Activated B cell treated with CpG ODN at 0.5 μM for 24 hours (primary cell): ENCODE data around the gene XYLT1. TPM values are rescaled to one million over a fixed set of nuclear protein-coding genes. Genes with fewer than 3 reads are reported as not detected.

Experiments used
- ATAC-seq: fragments of 200-7000 bp; cut with Tn5 transposase; one replicate; pipeline ENCODE4 v1.10.0; 2021; ENCODE audit warnings: low read depth, mild to moderate bottlenecking, moderate library complexity
- CTCF ChIA-PET: fragments of 350-600 bp; sonication (Branson Sonifier 250); formaldehyde crosslinking; loops from one replicate; lab custom pipeline; 2021; ENCODE audit warnings: antibody characterized with exemption; lab: Charles Lee
- POLR2A ChIA-PET: fragments of 350-600 bp; sonication (Branson Sonifier 250); formaldehyde crosslinking; loops from one replicate; lab custom pipeline; 2021; ENCODE audit warnings: antibody characterized with exemption; lab: Charles Lee
- DNase-seq: peaks from one replicate; pipeline ENCODE4 v3.0.0; 2022
- H3K27ac Mint-ChIP-seq: one replicate; pipeline ENCODE4 v1.8.0; 2020; ENCODE audit warnings: mixed read lengths
- H3K27me3 Mint-ChIP-seq: one replicate; pipeline ENCODE4 v1.8.0; 2021; ENCODE audit warnings: mixed read lengths
- H3K36me3 Mint-ChIP-seq: one replicate; pipeline ENCODE4 v1.8.0; 2021; ENCODE audit warnings: low read depth, mixed read lengths
- H3K4me1 Mint-ChIP-seq: one replicate; pipeline ENCODE4 v1.8.0; 2021; ENCODE audit warnings: mixed read lengths
- H3K4me3 Mint-ChIP-seq: one replicate; pipeline ENCODE4 v1.8.0; 2020; ENCODE audit warnings: mild to moderate bottlenecking, mixed read lengths
- H3K9me3 Mint-ChIP-seq: one replicate; pipeline ENCODE4 v1.8.0; 2020; ENCODE audit warnings: mixed read lengths
- intact Hi-C: fragments of 100-400 bp; cut with micrococcal nuclease; formaldehyde crosslinking; loops from one replicate; pipeline ENCODE4 v1.15.1; 2024
- total RNA-seq: library from RNA; stranded (reverse); gene quantifications from 2 replicates; pipeline ENCODE4 v1.2.3, GENCODE V29; 2022
- TF ChIP-seq, protein P1 (sequence below): fragments of 200-600 bp; IDR thresholded peaks from one replicate; pipeline ENCODE4 v1.8.0; 2022; ENCODE audit warnings: antibody characterized with exemption, mild to moderate bottlenecking

The XYLT1 gene
- total RNA-seq, 1 donor from 2014 or later, result 17.0 TPM

DNA sequence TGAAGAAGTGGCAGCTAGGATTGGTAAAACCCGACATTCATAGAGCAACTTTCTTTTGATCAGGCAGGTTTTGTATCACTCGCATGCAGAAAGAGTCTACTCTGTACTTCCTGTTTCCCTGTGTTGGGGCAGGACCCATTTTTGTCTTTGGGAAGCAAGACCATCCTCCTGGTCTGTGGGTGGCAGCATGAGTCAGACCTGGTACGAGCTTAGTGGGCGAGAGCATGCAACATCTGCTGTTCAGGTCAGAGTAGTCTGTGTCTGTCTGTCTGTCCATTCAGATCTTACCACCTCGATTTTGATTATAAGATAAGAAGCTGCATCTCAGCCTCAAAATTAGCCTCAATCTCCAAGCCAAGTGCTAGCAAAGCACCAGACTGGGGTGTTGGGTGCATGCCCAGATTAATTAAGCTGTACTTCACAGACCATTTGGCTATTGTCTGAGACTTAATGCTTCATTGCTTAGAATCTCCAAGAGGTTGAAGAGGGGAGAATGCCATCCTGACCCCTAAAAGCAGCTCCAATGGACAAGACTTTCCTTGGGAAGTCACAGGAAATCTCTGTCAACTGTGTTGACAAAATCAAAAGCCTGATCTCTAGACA, 110.9 kb downstream of the XYLT1 start:
- peak; percentile 68 for ATAC-seq
- Mint-ChIP-seq H3K9me3 (no peaks in the 10 kb centered on the region), H3K27me3 (no peaks in the 10 kb centered on the region), H3K4me1 (peaks cover 67% of the 10 kb centered on the region), H3K4me3 (peak overlapping the region; percentile 12), H3K27ac (peak overlapping the region; percentile 62), H3K36me3 (peaks cover 13% of the 10 kb centered on the region)
- ChIA-PET POLR2A (interaction anchor here (0.7 to 2.5 kb wide), 6 partner anchors 9 to 58 kb away, joined by 3 to 12 read pairs (median 6); no protein-coding TSS in a partner anchor), CTCF (interaction anchor here (0.6 to 1.5 kb wide), 3 partner anchors 49 to 231 kb away, joined by 3 to 4 read pairs (median 3); no protein-coding TSS in a partner anchor)
- intact Hi-C loops, result loop anchor here (1.0 kb wide), 1 partner anchor 9 kb away; no protein-coding TSS in a partner anchor
- TF ChIP-seq, protein P1, sequence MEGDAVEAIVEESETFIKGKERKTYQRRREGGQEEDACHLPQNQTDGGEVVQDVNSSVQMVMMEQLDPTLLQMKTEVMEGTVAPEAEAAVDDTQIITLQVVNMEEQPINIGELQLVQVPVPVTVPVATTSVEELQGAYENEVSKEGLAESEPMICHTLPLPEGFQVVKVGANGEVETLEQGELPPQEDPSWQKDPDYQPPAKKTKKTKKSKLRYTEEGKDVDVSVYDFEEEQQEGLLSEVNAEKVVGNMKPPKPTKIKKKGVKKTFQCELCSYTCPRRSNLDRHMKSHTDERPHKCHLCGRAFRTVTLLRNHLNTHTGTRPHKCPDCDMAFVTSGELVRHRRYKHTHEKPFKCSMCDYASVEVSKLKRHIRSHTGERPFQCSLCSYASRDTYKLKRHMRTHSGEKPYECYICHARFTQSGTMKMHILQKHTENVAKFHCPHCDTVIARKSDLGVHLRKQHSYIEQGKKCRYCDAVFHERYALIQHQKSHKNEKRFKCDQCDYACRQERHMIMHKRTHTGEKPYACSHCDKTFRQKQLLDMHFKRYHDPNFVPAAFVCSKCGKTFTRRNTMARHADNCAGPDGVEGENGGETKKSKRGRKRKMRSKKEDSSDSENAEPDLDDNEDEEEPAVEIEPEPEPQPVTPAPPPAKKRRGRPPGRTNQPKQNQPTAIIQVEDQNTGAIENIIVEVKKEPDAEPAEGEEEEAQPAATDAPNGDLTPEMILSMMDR, result no peak
- no peak for DNase-seq

DNA sequence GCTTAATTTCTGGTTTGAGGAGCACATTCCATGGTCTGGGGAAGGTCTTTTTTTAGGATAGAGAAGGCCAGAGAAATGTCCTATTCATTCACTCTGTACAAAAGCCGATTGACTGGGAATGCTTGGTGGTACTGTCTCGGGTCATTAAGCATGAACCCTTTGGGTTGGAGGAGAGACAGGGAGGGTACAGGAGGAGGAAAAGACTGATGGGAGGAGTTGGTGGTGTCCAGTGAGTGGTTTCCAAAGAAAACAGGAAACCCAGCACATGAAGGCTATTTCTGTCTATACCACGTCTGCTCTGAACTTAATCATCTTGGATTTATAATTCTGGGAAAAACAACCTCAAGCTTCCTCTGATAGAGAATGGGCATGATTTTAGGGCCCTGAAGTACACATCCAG, 111.9 kb downstream of the XYLT1 start:
- intact Hi-C loops, result loop anchor here (1.0 kb wide), 1 partner anchor 10 kb away; no protein-coding TSS in a partner anchor
- ATAC-seq, result no peak
- TF ChIP-seq, protein P1, result no peak
- Mint-ChIP-seq H3K36me3 (peaks cover 17% of the 10 kb centered on the region), H3K9me3 (no peaks in the 10 kb centered on the region), H3K4me1 (peaks cover 62% of the 10 kb centered on the region), H3K27ac (no peak overlapping the region), H3K4me3 (no peak overlapping the region), H3K27me3 (no peaks in the 10 kb centered on the region)
- CTCF ChIA-PET, result interaction anchor here (0.9 to 1.5 kb wide), 2 partner anchors 14 to 220 kb away, joined by 3 to 4 read pairs; no protein-coding TSS in a partner anchor
- POLR2A ChIA-PET, result interaction anchor here (0.8 to 1.7 kb wide), 4 partner anchors 11 to 109 kb away, joined by 3 to 12 read pairs (median 4); no protein-coding TSS in a partner anchor
- DNase-seq, result no peak

DNA sequence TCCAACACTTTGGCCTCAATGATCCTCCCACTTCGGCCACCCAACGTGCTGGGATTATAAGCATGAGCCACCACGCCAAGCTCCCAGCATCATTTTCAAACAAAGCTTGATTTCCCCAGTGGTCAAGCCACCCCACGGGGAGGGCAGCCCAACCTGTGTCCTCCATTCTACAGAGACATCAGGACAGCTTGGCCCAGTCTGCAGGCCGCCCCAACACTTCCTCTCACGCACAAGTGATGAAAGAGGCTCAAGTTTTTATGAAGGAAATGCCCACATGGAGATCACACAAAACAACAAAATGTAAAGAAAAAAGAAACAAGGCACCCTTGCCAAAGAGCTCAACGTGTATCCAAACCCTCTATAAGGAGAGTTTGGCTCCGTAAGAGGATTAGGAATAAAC, 112.4 kb downstream of the XYLT1 start:
- peaks cover 17% of the 10 kb centered on the region for H3K36me3 Mint-ChIP-seq

DNA sequence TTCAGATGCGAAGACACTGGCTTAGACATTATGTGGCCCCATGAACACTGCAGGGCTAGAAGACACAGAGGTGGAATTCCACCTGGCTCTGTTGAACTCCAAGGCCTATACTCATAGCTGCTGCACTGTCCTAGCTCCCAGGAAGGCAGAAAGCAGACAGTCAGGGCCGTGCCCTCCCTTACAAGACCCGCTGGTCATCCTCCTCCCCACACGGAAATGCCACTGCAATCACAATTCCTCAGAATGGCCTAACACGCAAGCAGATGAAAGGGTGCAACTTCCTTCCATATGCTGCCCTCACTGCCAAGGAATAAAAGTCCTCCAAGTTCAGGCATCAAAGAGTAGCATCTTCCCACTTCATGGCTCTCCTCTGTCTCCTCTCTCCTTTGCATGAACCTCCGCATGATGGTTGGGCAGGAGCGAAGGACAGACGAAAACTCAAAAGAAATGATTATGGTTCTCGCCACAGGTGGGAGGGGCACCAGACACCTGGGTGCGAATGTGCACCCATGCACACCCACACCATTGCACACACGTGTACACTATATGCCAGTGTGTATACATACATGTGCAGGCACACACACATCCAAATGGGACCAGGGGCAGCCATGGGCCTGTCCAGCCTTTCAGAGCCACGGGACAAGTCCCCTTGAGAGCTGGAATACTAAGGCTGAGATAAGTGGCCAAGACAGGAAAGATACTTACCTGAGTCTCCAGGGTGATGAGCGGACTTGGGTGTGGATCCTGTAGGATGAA, 113.3 kb downstream of the XYLT1 start:
- ChIA-PET POLR2A (interaction anchor here (0.7 kb wide), 1 partner anchor 10 kb away, joined by 5 read pairs; no protein-coding TSS in a partner anchor), CTCF (no interaction called here)
- DNase-seq (no peak), ATAC-seq (no peak)
- H3K9me3 Mint-ChIP-seq, result no peaks in the 10 kb centered on the region
- TF ChIP-seq, protein P1, result no peak
- intact Hi-C loops, result no loop called here
- H3K4me1 Mint-ChIP-seq, result peaks cover 53% of the 10 kb centered on the region
- H3K36me3 Mint-ChIP-seq, result peaks cover 17% of the 10 kb centered on the region
- H3K4me3 Mint-ChIP-seq, result no peak overlapping the region
- no peaks in the 10 kb centered on the region for H3K27me3 Mint-ChIP-seq
- H3K27ac Mint-ChIP-seq, result no peak overlapping the region

More for the DNA sequence above, 112.4 kb downstream of the XYLT1 start:
- Mint-ChIP-seq H3K4me1 (peaks cover 62% of the 10 kb centered on the region), H3K4me3 (no peak overlapping the region), H3K27me3 (no peaks in the 10 kb centered on the region), H3K9me3 (no peaks in the 10 kb centered on the region), H3K27ac (no peak overlapping the region)
- ChIA-PET CTCF (interaction anchor here (0.9 kb wide), 1 partner anchor 13 kb away, joined by 3 read pairs; no protein-coding TSS in a partner anchor), POLR2A (interaction anchor here (0.6 to 1.7 kb wide), 5 partner anchors 10 to 110 kb away, joined by 3 to 12 read pairs (median 4); no protein-coding TSS in a partner anchor)
- DNase-seq, result no peak
- no peak for ATAC-seq
- TF ChIP-seq, protein P1, result no peak
- intact Hi-C loops, result no loop called here
